GM21515 (cell line): Measurements from ENCODE around the gene TBC1D17.

ENCODE experiments used
- ATAC-seq: cut with Tn5 transposase; IDR thresholded peaks from one replicate; pipeline ENCODE4 v1.9.1; 2021; ENCODE audit not compliant: unreplicated experiment

TBC1D17 gene

DNA sequence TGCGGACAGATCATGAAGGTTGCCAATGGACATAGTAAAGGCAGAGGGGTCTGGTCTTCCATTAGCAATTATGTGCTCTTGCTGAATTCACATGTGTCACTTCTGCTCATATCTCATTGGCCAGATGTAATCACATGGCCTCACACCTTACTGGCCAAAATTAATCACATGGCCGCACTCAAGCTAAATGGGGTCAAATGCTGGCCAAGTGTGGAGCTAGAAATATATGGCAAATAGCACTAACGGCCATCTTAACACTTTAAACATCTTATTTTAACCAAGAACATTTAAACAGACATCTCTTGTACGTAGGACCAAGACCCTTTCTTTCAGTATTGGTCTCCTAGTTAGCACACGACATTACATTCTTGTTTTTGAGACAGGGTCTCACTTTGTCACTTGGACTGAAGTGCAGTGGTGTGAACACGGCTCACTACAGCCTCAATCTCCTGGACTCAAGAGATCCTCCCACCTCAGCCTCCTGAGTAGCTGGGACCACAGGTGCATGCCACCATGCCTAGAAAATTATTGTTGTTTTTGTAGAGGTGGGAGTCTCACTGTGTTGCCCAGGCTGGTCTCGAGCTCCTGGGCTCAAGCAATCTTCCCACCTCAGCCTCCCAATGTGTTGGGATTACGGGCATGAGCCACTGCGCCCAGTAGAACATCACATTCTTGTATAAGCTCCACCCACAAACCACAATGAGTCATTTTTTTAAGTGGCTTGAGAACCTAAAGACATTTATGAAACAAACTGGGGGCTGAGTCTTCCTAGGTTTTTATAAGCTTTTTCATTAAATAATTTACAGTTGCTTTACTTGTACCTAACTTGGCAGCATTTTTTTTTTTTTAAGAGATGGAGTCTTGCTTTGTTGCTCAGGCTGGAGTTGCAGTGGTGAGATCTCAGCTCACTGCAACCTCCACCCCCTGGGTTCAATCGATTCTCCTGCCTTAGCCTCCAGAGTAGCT lies 29.5 kb upstream of the TBC1D17 start:
- no peak for ATAC-seq

DNA sequence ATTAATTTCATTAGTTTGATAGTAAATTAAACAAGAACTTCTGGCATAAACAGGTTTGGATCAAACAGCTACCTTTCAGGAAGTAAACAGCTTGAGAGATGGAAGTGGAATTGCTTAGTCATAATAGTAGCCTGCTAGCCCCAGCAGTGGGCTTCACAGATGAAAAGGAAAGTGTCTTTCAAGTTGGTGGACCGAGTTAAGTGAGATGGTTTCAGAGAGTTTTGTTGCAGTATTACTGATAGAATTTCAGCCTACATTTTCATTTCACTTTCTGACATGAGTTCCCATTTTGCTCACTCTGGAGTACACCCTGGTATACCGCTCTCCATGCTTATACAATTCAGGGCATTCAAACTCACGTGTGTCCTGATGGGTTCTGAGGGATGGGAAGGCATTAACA lies 28.6 kb upstream of the TBC1D17 start:
- no peak for ATAC-seq

- no peak for ATAC-seq
Measured at GRCh38 chr19:49849433-49850220, 27.9 kb upstream of the TBC1D17 start.

DNA sequence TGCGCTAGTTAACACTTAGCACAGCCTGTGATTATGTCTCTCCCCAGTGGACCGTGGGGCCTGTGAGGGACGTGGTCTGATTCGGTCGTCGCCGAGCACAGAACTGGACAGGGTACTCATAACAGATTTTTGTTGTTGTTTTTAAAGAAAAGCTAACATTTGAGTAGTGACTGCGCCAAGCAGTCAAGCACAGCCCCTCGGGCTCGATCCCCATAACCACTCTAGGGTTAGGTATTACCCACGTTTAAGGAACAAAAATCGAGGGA lies 27.3 kb upstream of the TBC1D17 start:
- no peak for ATAC-seq

- peak; percentile 63 for ATAC-seq
Measured at GRCh38 chr19:49850487-49851342, 26.8 kb upstream of the TBC1D17 start, which contains the start of gene PTOV1. PTOV1 (plus strand) TSS chr19:49851159.

- no peak for ATAC-seq
Measured at GRCh38 chr19:49851456-49852259, 25.8 kb upstream of the TBC1D17 start.

DNA sequence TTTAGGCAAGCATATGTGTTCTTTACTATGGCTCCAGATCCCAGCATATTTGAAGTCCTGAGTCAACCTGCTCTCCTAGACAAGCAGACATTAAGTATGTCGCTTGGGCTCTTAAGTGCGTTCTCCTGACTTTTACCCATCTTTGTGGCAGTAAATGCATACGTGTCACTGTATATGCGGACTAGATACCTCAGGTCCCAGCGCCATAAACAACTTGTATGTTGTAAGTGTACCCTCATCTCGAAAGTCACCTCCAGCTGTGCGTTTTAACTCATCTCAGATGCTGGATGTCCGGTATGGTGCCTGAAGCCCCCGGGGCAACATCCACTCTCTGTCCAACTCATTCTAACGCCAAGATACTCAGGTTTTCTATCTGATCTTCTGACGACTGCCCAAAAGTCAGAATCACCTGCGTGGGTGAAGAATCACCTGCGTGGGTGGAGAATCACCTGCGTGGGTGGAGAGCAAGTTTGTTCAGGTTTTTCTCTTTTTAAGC lies 24.8 kb upstream of the TBC1D17 start:
- ATAC-seq, result no peak

DNA sequence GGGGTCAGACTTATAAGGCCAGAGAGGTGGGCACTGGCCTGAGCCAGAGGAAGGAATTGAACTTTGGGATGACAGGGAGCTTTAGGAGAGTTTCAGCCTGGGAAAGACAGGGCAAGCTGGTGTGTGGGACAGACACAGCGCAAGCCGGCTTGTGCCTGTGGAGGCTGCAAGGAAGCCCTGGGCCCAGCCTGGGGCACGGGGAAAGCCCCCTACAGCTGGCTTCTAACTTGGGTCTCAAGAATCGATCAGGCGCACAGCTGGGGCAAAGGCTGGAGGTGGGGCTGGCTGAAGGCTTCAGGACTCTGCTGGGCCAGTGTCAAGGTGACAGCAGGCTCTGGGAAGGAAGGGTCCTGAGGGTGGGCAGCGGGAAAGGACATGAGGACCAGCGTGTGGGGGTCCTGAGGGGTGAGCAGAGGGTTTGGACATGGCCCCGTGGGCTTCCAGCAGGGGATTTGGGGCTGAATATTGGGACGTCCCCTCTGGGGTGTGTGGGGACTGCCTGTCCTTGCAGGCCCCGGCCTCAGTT lies 23.6 kb upstream of the TBC1D17 start:
- ATAC-seq, result no peak

DNA sequence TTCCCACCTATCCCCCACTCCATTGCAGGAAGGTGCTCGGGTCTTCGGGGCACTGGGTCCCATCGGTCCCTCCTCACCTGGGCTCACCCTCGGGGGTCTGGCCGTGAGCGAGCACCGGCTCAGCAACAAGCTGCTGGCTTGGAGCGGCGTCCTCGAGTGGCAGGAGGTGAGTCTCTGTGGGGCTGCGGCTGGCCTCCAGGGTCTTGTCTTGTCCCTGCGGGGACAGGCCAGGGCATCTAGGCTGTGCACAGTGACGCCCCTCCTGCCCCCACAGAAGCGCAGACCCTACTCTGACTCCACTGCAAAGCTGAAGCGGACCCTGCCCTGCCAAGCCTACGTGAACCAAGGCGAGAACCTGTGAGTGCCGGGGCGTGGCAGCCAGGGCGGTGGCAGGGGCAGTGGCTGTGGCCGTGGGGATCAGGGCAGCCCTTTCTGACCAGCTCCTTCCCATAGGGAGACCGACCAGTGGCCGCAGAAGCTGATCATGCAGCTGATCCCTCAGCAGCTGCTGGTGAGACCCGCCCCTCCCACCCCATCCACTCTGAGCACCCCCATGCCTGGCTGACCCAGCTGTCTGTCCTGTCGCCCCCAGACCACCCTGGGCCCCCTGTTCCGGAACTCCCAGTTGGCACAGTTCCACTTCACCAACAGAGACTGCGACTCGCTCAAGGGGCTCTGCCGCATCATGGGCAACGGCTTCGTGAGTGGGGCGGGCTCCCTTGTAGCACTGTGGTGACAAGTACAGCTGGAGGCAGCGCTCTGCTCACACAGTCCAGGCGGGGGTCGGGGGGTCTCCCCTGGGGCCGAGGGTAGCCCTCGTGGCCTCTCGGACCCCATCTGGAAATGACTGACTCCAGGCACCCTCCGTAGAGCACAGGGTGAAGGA lies 22.9 kb upstream of the TBC1D17 start:
- no peak for ATAC-seq

DNA sequence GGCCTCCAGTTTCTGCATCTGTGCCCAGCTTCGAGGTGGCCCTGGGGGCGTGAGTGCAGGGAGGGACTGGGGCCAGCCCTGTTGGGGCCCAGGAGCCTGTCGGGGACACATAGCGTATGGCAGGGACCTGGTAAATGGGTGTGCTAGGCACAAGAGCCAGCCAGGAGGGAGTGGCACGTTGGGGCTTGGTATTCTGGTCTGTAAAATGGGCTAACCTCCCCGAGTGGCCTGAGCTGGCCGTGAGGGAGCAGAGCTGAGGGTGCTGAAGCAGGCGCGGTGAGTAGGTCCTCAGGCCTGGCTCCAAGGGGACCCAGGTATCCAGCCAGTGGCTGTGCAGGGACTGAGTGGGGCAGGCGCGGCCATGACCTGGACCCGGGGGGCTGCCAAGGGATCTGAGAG lies 22.2 kb upstream of the TBC1D17 start:
- ATAC-seq, result no peak

DNA sequence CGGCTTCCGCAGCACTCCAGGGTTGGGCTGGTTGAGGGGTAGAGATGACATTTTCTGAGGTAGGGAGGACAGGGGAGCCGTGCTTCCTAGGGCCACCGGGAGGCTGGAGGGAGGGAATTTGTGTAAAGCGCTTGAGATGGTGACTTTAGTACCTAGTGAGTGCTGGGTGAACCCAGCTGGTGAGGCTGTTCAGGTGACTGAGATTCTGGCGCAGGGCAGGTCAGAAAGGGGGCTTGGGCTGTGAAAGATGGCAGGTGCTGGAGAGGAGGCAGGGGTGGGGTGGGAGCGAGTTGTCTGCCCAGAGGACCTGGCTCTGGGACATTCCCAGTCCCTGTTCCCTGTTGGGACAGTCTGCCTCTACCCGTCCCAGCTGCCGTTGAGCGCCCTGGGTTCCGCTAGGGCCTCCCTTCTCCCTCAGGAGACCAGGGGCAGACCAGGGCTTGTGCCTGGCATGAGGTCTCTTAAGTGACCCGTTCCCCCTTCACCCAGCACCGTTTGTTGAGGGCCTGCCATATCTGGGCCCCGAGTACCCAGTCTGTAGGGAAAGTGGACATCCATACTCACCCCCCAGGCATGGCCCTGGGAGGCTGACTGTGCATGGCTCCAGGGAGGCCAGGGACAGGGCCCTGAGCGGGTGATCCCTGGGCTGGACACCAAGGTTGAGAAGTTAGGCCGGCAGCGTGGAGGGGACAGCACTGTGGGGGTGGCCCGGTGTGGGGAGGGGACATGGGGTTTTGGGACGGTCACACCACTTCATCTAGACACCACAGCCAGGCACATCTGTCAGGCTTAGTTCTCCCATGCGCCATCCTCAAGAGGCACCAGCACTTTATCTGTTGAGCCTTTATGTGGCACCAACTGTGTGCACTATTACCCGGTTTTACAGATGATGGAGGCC lies 21.6 kb upstream of the TBC1D17 start:
- no peak for ATAC-seq

- ATAC-seq, result no peak
Measured at GRCh38 chr19:49856574-49857021, 20.9 kb upstream of the TBC1D17 start.

GRCh38 chr19:49857061-49857837 lies 20.3 kb upstream of the TBC1D17 start:
- no peak for ATAC-seq

DNA sequence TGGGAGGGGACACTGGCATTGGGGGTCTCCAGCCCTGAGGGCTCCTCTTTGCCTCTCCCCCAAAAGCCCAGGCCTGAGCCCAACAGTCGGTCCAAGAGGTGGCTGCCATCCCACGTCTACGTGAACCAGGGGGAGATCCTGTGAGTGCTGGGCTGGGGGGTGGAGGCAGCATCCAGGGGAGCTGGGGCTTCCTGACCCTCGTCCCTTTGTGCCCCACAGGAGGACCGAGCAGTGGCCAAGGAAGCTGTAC lies 19.7 kb upstream of the TBC1D17 start:
- no peak for ATAC-seq

- no peak for ATAC-seq
Measured at GRCh38 chr19:49858088-49858985, 19.2 kb upstream of the TBC1D17 start.

DNA sequence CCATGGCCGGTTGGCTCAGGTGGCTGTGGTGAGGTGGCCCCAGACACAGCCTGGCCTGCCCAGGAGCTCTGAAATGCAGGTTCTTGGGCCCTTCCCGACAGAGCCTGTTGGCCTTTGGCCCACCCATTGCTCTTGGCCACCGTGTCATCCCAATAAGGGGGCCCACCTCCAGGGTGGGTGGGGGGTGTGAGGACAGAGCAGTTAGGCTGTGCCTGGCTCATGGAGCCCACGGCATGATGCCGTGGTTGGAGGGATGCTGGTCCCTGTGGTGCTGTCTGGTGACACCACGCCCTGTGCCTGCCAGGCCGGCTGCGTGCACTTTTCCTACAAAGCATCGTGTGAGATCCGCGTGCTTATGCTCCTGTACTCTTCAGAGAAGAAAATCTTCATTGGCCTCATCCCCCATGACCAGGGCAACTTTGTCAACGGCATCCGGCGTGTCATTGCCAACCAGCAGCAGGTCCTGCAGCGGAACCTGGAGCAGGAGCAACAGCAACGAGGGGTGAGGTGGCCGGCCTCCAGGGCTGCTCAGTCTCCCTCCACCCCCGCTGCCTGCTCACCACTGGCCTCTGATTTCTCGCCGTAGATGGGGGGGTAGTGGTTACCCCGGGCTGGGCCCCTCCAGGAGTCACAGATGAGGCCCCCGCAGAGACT lies 17.7 kb upstream of the TBC1D17 start:
- ATAC-seq, result no peak
